HFFc6 (cell line): ENCODE results near the gene SPRY1. TPM values are rescaled to one million over a fixed set of nuclear protein-coding genes. Genes with fewer than 3 reads are reported as not detected.

ENCODE experiments used
- DNase-seq: peaks from one replicate; pipeline ENCODE4 v3.0.0-alpha.2; 2018
- H3K27ac Mint-ChIP-seq: 2 replicates; pipeline ENCODE4 v1.8.0; 2020; ENCODE audit warnings: mild to moderate bottlenecking, mixed read lengths
- H3K27me3 Mint-ChIP-seq: 2 replicates; pipeline ENCODE4 v1.8.0; 2021; ENCODE audit warnings: mild to moderate bottlenecking, moderate library complexity, mixed read lengths; ENCODE audit not compliant: insufficient read depth
- H3K36me3 Mint-ChIP-seq: 2 replicates; pipeline ENCODE4 v1.8.0; 2021; ENCODE audit warnings: low read depth, mixed read lengths
- H3K4me1 Mint-ChIP-seq: 2 replicates; pipeline ENCODE4 v1.8.0; 2020; ENCODE audit warnings: low read depth, mixed read lengths
- H3K4me3 Mint-ChIP-seq: 2 replicates; pipeline ENCODE4 v1.8.0; 2020; ENCODE audit warnings: mild to moderate bottlenecking, moderate library complexity, mixed read lengths
- H3K9me3 Mint-ChIP-seq: 2 replicates; pipeline ENCODE4 v1.8.0; 2020; ENCODE audit warnings: mild to moderate bottlenecking, mixed read lengths
- long read RNA-seq: library from polyadenylated mRNA; unstranded; transcript quantifications from one replicate; pipeline ENCODE4 v2.0.0, GENCODE V29; 2019
- total RNA-seq, 6 experiments: library from RNA; stranded (reverse); fragmentation: NEBNext Ultra II Directional; extraction: Animal tissue kit (Norgen Biotek cat#: 25700); gene quantifications; 2 replicates in 1 of 6; 3 replicates in 5 of 6; pipeline ENCODE4 v1.2.3, GENCODE V29; 2021
- TF ChIP-seq, protein P1 (sequence below): fragments of 200-600 bp; sonication (generic); IDR thresholded peaks from 2 replicates; pipeline ENCODE4 v1.5.0; 2021; ENCODE audit warnings: antibody characterized with exemption, mild to moderate bottlenecking

SPRY1 gene, protein sequence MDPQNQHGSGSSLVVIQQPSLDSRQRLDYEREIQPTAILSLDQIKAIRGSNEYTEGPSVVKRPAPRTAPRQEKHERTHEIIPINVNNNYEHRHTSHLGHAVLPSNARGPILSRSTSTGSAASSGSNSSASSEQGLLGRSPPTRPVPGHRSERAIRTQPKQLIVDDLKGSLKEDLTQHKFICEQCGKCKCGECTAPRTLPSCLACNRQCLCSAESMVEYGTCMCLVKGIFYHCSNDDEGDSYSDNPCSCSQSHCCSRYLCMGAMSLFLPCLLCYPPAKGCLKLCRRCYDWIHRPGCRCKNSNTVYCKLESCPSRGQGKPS
- 1 to 10 TPM in 2 of 6 experiments, under 1 TPM in 4; 0.41 to 1.6 (median 0.56) TPM for total RNA-seq
- long read RNA-seq = 0 reads

DNA sequence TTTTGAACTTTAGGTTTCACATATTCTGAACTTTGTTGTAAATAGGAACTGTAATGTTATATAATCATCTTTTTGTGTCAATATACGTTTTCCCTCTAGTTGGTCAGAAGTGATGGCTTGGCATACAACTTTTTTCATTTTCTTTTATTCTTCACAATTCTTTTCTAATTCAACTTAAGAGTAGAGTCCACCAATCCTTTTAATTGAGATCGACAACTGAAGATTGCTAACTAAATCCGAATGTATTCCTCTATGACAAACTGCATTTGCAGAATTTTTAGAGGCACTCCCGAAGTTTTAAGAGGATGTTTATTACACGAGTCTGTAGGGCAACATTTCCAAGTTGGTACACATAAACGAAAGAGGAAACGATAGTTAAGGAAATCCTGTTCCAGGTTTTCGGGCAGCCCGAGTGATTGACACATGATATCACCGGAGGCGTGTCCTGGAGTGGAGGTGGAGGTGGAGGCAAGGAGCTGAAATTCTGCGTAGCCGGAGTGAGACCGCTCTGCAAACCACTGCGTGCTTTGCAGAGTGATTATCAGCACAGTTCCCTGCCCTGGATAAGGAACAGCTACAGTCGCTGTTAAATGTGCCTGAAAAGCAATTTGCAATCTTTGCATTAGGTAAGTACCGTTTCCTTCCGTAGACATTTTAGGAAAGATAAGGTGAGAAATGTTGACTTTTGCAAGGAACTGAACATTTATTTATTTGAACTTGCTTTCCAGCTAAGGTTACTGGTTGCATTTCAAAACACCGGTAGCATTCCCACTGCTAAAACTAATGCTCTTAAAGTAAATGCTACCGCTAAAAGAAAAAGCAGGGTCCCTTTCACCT lies at the start of gene SPRY1:
TSS of gene SPRY1 (plus strand) at position 489 of the 837 bp plus-strand sequence. CDS start 4,797 bp downstream, outside the sequence.
- peak; percentile 71 for DNase-seq
- no peaks in the 10 kb centered on the region for H3K36me3 Mint-ChIP-seq
- H3K27ac Mint-ChIP-seq = peak within 1 kb of the TSS; percentile 25; the same call in 1 of the 2 replicates
- peak within 1 kb of the TSS; percentile 91 for H3K4me3 Mint-ChIP-seq
- peaks cover 5% of the 10 kb centered on the region for H3K27me3 Mint-ChIP-seq
- TF ChIP-seq, protein P1, sequence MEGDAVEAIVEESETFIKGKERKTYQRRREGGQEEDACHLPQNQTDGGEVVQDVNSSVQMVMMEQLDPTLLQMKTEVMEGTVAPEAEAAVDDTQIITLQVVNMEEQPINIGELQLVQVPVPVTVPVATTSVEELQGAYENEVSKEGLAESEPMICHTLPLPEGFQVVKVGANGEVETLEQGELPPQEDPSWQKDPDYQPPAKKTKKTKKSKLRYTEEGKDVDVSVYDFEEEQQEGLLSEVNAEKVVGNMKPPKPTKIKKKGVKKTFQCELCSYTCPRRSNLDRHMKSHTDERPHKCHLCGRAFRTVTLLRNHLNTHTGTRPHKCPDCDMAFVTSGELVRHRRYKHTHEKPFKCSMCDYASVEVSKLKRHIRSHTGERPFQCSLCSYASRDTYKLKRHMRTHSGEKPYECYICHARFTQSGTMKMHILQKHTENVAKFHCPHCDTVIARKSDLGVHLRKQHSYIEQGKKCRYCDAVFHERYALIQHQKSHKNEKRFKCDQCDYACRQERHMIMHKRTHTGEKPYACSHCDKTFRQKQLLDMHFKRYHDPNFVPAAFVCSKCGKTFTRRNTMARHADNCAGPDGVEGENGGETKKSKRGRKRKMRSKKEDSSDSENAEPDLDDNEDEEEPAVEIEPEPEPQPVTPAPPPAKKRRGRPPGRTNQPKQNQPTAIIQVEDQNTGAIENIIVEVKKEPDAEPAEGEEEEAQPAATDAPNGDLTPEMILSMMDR = no peak
- no peaks in the 10 kb centered on the region for H3K9me3 Mint-ChIP-seq
- peaks cover 24% of the 10 kb centered on the region for H3K4me1 Mint-ChIP-seq

DNA sequence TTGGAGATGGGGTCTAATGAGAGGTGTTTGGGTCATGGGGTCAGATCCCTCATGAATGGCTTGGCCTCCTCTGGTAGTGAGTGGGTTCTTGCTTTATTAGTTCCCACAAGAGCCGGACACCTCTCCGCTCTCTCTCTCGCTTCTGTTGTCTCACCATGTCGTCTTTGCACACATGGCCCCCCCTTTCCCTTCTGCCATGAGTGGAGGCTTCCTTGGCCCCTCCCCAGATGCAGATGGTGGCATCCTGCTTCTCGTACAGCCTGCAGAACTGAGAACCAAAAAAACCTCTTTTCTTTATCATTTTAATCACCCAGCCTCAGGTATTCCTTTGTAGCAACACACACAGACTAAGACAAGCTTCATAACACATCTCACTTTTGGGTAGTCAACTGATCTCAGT lies 49.6 kb upstream of the SPRY1 start:
- peaks cover 14% of the 10 kb centered on the region; the same call in 1 of the 2 replicates for H3K4me1 Mint-ChIP-seq
- H3K27ac Mint-ChIP-seq = no peak overlapping the region

DNA sequence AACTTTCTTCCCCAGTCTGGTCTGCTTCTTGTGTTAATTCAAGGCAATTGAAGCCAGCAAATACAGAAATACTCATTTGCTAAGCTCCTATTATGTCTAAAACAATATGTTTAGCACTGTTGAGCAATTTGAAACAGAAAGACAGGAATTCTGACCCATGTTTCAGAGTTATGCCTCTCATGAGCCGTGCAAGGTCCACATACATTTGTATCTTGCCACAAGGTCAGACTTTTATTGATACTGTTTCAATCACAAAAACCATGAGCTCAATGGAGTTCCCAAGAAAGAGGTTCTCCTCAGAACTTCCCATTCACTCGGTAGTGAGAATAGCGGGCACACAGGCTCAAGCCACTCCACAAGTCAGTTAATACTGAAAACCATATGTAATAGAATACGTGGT lies 47.6 kb upstream of the SPRY1 start:
- no peak overlapping the region for H3K4me3 Mint-ChIP-seq
- no peaks in the 10 kb centered on the region for H3K9me3 Mint-ChIP-seq
- peaks cover 20% of the 10 kb centered on the region for H3K4me1 Mint-ChIP-seq
- DNase-seq = no peak
- TF ChIP-seq, protein P1 = no peak
- no peaks in the 10 kb centered on the region for H3K36me3 Mint-ChIP-seq
- no peaks in the 10 kb centered on the region; the same call in 1 of the 2 replicates for H3K27me3 Mint-ChIP-seq
- no peak overlapping the region for H3K27ac Mint-ChIP-seq

More for the DNA sequence above, 49.6 kb upstream of the SPRY1 start:
- no peaks in the 10 kb centered on the region for H3K36me3 Mint-ChIP-seq
- no peaks in the 10 kb centered on the region for H3K9me3 Mint-ChIP-seq
- TF ChIP-seq, protein P1 = no peak
- H3K4me3 Mint-ChIP-seq = no peak overlapping the region
- H3K27me3 Mint-ChIP-seq = no peaks in the 10 kb centered on the region; the same call in 1 of the 2 replicates
- DNase-seq = no peak

DNA sequence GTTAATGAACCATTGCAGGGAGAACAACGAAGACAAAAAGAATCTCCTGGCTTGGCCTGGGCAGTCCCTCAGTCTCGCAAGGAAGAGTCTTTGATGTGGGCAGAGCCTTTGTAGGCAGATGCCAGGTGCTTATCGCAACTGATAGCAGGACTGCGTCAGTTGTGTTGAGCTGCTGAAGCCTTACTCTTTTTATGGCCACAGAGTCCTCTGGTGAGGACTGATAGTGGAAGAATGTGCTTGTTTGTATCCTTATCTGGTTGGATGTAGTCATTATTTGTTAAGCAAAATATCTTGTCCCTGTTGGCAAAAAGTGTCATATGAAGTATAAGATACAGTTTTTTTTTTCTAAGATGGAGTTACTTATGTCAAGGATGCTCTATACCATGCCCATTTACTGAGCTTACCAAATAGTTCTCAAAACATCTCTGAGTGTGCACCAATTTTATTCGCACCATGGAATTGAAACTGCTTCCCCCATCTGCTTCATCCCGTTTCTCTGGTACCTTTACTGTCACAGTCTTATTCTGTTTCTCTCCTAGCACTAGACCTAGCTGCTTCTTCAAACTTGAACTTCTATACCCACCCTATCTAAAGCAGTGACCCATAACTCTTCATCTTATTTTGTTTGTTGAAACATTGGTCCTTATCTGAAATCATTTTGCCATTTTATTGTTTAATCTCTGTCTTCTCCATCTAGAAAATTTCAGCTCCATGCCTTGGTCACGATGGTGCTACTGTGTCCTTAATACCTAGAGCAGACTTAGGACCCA lies 47.0 kb upstream of the SPRY1 start:
- no peak overlapping the region for H3K27ac Mint-ChIP-seq
- no peak for DNase-seq
- no peaks in the 10 kb centered on the region; the same call in 1 of the 2 replicates for H3K27me3 Mint-ChIP-seq
- no peaks in the 10 kb centered on the region for H3K9me3 Mint-ChIP-seq
- TF ChIP-seq, protein P1 = no peak
- H3K36me3 Mint-ChIP-seq = no peaks in the 10 kb centered on the region
- peaks cover 20% of the 10 kb centered on the region for H3K4me1 Mint-ChIP-seq
- no peak overlapping the region for H3K4me3 Mint-ChIP-seq

DNA sequence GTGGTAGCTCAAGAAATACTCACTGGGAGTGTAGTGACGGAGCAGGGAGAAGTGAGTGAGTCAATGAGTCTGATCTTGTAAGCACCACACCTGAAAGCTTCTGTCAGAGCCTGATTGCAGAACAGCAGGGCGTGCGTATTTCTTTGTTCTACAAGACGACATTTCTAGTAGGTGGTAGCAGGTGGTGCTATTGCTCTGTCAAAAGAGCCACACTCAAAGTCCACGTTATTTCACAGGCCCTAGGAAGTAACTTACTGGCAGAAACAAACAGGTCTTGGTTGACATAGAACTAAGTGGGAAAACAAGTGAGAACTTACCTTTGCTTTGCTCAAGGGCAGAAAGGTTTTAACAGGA lies 46.4 kb upstream of the SPRY1 start:
- Mint-ChIP-seq H3K9me3 (no peaks in the 10 kb centered on the region), H3K4me1 (peaks cover 20% of the 10 kb centered on the region), H3K27ac (no peak overlapping the region), H3K36me3 (no peaks in the 10 kb centered on the region), H3K27me3 (no peaks in the 10 kb centered on the region; the same call in 1 of the 2 replicates), H3K4me3 (no peak overlapping the region)
- TF ChIP-seq, protein P1 = no peak
- no peak for DNase-seq
